GM12878 (cell line): ENCODE data around the gene AGTRAP. TPM values are rescaled to one million over a fixed set of nuclear protein-coding genes. Genes with fewer than 3 reads are reported as not detected.

ENCODE experiments used
- ATAC-seq: fragments of 200-7000 bp; cut with Tn5 transposase; 3 replicates; pipeline ENCODE4 v1.9.1; 2020; ENCODE audit warnings: mild to moderate bottlenecking, moderate library complexity
- BruUV-seq: library from RNA; stranded (reverse); fragments of 400-500 nt; replicated peaks from 2 replicates; lab custom pipeline; 2021; lab: Mats Ljungman, UMichigan
- CTCF ChIA-PET: fragments of 300-600 bp; sonication (Branson Sonifier 250); formaldehyde crosslinking; extraction: SDS; loops from one replicate; lab custom pipeline; 2021; ENCODE audit warnings: inconsistent platforms; lab: Yijun Ruan, JAX
- POLR2A ChIA-PET: fragments of 350-600 bp; formaldehyde crosslinking; extraction: SDS; loops from one replicate; lab custom pipeline; 2021; ENCODE audit warnings: inconsistent platforms; lab: Charles Lee
- RAD21 ChIA-PET: fragments of 300-600 bp; sonication (Branson Sonifier 250); formaldehyde crosslinking; loops from one replicate; lab custom pipeline; 2023; ENCODE audit warnings: antibody characterized with exemption; ENCODE audit not compliant: unreplicated experiment; lab: Charles Lee
- SMC1A ChIA-PET: fragments of 300-600 bp; sonication (Branson Sonifier 250); formaldehyde crosslinking; loops from one replicate; lab custom pipeline; 2023; ENCODE audit not compliant: unreplicated experiment, uncharacterized antibody; lab: Charles Lee
- DNase-seq: peaks from one replicate; pipeline ENCODE4 v3.0.0-alpha.2; 2011; ENCODE audit warnings: low read depth, low spot score
- FAIRE-seq: peaks from 3 replicates; lab custom pipeline; 2011; peaks lifted over from hg19 to GRCh38; lab: Jason Lieb, UNC
- H2AFZ ChIP-seq: 2 replicates; pipeline ENCODE4 v1.6.0; 2011; ENCODE audit warnings: low read depth, low read length, control low read depth; ENCODE audit not compliant: control insufficient read depth
- H3K27ac ChIP-seq: 2 replicates; pipeline ENCODE4 v1.5.1; 2011; ENCODE audit warnings: control low read depth; ENCODE audit not compliant: control insufficient read depth, insufficient read depth
- H3K27me3 ChIP-seq, 2 experiments: replicated peaks in 1 of 2; 2 replicates each; pipeline versions ENCODE4 v1.6.0 to v1.6.1; 2011; ENCODE audit warnings: low read length in 1 of 2; ENCODE audit not compliant: control insufficient read depth in 2 of 2, insufficient read depth in 2 of 2
- H3K36me3 ChIP-seq, 2 experiments: 2 replicates each; pipeline ENCODE4 v1.5.1; 2011; ENCODE audit warnings: low read length in 1 of 2; ENCODE audit not compliant: control insufficient read depth in 2 of 2, insufficient read depth in 2 of 2
- H3K4me1 ChIP-seq: 2 replicates; pipeline ENCODE4 v1.6.1; 2011; ENCODE audit warnings: mild to moderate bottlenecking, low read length, moderate library complexity, mixed read lengths; ENCODE audit not compliant: control insufficient read depth, insufficient read depth
- H3K4me2 ChIP-seq: 2 replicates; pipeline ENCODE4 v1.6.0; 2011; ENCODE audit warnings: control low read depth; ENCODE audit not compliant: control insufficient read depth, insufficient read depth
- H3K4me3 ChIP-seq: fragments of 200-600 bp; sonication (generic); 2 replicates; pipeline ENCODE4 v1.5.1; 2016
- H3K79me2 ChIP-seq: 2 replicates; pipeline ENCODE4 v1.6.0; 2011; ENCODE audit warnings: low read length; ENCODE audit not compliant: control insufficient read depth, insufficient read depth
- H3K9ac ChIP-seq: 2 replicates; pipeline ENCODE4 v1.8.0; 2011; ENCODE audit warnings: low read length, control low read depth, mixed read lengths; ENCODE audit not compliant: control insufficient read depth, insufficient read depth
- H3K9me3 ChIP-seq: replicated peaks from 3 replicates; pipeline ENCODE4 v1.5.1; 2011; ENCODE audit warnings: mild to moderate bottlenecking, low read length; ENCODE audit not compliant: control insufficient read depth, insufficient read depth
- H4K20me1 ChIP-seq: 2 replicates; pipeline ENCODE4 v1.6.0; 2011; ENCODE audit not compliant: control insufficient read depth, insufficient read depth
- ASH2L ChIP-seq: fragments of 300-600, 200-600 bp; sonication (generic); IDR thresholded peaks from 2 replicates; pipeline ENCODE4 v1.6.1; 2017; ENCODE audit warnings: low read depth, mild to moderate bottlenecking, borderline replicate concordance
- ETV6 ChIP-seq, 2 experiments: fragments of 450-650 bp in 1 of 2; IDR thresholded peaks in 1 of 2; conservative IDR thresholded peaks in 1 of 2; 2 replicates each; pipeline ENCODE4 v1.6.1; 2014; ENCODE audit warnings: antibody characterized with exemption in 1 of 2, borderline replicate concordance in 1 of 2, low read depth in 1 of 2, mild to moderate bottlenecking in 1 of 2, moderate library complexity in 1 of 2
- RELB ChIP-seq: fragments of 450-650 bp; IDR thresholded peaks from 2 replicates; pipeline ENCODE4 v1.6.1; 2017; ENCODE audit warnings: low read depth, mild to moderate bottlenecking, moderate library complexity
- RUNX3 ChIP-seq: IDR thresholded peaks from 2 replicates; pipeline ENCODE4 v1.6.1; 2012; ENCODE audit warnings: low read length, inconsistent platforms
- SIN3A ChIP-seq: IDR thresholded peaks from 2 replicates; pipeline ENCODE4 v1.6.1; 2012; ENCODE audit warnings: low read depth, low read length, improper control_type of control experiment
- SP1 ChIP-seq: IDR thresholded peaks from one replicate; pipeline ENCODE4 v1.6.1; 2011; ENCODE audit warnings: low read depth, low read length
- ZNF217 ChIP-seq: fragments of 450-650 bp; IDR thresholded peaks from 2 replicates; pipeline ENCODE4 v1.6.1; 2017; ENCODE audit warnings: antibody characterized with exemption, mild to moderate bottlenecking
- WGBS: methylation state at CpG from one replicate; pipeline ENCODE4 v1.1.6; 2016; ENCODE audit warnings: low lambda C conversion rate; ENCODE audit not compliant: insufficient replicate concordance, insufficient coverage; ENCODE audit errors: missing lambda C conversion rate; 5-methylcytosine and 5-hydroxymethylcytosine counted together
- in situ Hi-C: fragments of 300-500 bp; cut with MboI; formaldehyde crosslinking; loops from 9 replicates; pipeline ENCODE4 v1.14.3; 2018; ENCODE audit warnings: mixed read lengths
- intact Hi-C: fragments of 100-400 bp; cut with micrococcal nuclease; formaldehyde crosslinking; loops from one replicate; pipeline ENCODE4 v1.14.2; 2022; ENCODE audit not compliant: unreplicated experiment
- polyA plus RNA-seq, 11 experiments: library from polyadenylated mRNA; depleted of rRNA in 4 of 11; unstranded in 6 of 11; stranded (reverse) in 5 of 11; fragments of >200 nt; fragmentation: Nextera tagmentation in 4 of 11; fragmentation: Illumina TruSeq in 1 of 11; extraction: Ambion mirVana in 4 of 11; extraction: Trizol in 1 of 11; gene quantifications; 1 replicate in 1 of 11; 2 replicates in 10 of 11; pipeline versions ENCODE4 v1.2.1 to v1.2.3, GENCODE V29; 2011 to 2016; ENCODE audit warnings: inconsistent platforms in 2 of 11, missing spikeins in 2 of 11, low read depth in 1 of 11
- total RNA-seq, 4 experiments: library from RNA; depleted of rRNA in 3 of 4; stranded (reverse); fragments of >200 nt in 3 of 4; fragmentation: Illumina TruSeq in 1 of 4; extraction: Trizol in 1 of 4; gene quantifications; 2 replicates each; pipeline versions ENCODE4 v1.2.1 to v1.2.3, GENCODE V29; 2013 to 2021

Gene AGTRAP
- total and polyA plus RNA-seq, 10 of the 15 experiments (the other 5 are each of a cell fraction or from before 2014, with no cell fraction given), result 3.0 to 17.4 (median 10.2) TPM

GRCh38 chr1:11746092-11746491 is 10.2 kb downstream of the AGTRAP start:
- Histone ChIP-seq H3K9ac (no peak overlapping the region), H3K79me2 (no peaks in the 10 kb centered on the region), H3K4me2 (no peak overlapping the region), H3K4me1 (peaks cover 9% of the 10 kb centered on the region), H3K27ac (no peak overlapping the region), H3K9me3 (no peaks in the 10 kb centered on the region), H3K27me3 (no peaks in the 10 kb centered on the region), H2AFZ (no peak overlapping the region), H3K36me3 (no peaks in the 10 kb centered on the region), H4K20me1 (no peaks in the 10 kb centered on the region), H3K4me3 (no peak overlapping the region)
- TF ChIP-seq RUNX3, result no peak
- TF ChIP-seq ETV6 (conservative IDR thresholded peaks at IDR 0.05 in 1 of 2, IDR thresholded peaks at IDR 0.05 in 1 of 2; ENCODE audit: borderline replicate concordance in 1 of 2, low read depth in 1 of 2), result no peak
- no peak for TF ChIP-seq SIN3A
- TF ChIP-seq ZNF217, result no peak
- TF ChIP-seq ASH2L, result no peak
- no peak for TF ChIP-seq RELB
- TF ChIP-seq SP1, result no peak
- POLR2A ChIA-PET, result no interaction called here
- intact Hi-C loops, result no loop called here
- CTCF ChIA-PET, result interaction anchor here (0.8 kb wide), 1 partner anchor 27 kb away, joined by 3 read pairs; no protein-coding TSS in a partner anchor
- no TSS peak for BruUV-seq
- FAIRE-seq, result no peak
- WGBS, result 79% methylated on average over 6 of the region's 6 CpGs
- no peak for ATAC-seq
- RAD21 ChIA-PET, result no interaction called here
- DNase-seq, result no peak
- in situ Hi-C loops, result no loop called here
- SMC1A ChIA-PET, result no interaction called here
